ENCODE results near the gene PNRC1.

- TF ChIP-seq CTCF (IDR thresholded peaks at IDR 0.05; ENCODE audit: insufficient read depth, low read depth, low read length) (peak; percentile 45), EZH2 (IDR thresholded peaks at IDR 0.05; ENCODE audit: insufficient read depth, low read length) (no peak)
Measured at GRCh38 chr6:89122625-89123024, 42.1 kb downstream of the PNRC1 start.

All from astrocyte (in vitro differentiated cells and primary cell).